ENCODE measurements around the gene RANGRF.

The RANGRF gene

DNA sequence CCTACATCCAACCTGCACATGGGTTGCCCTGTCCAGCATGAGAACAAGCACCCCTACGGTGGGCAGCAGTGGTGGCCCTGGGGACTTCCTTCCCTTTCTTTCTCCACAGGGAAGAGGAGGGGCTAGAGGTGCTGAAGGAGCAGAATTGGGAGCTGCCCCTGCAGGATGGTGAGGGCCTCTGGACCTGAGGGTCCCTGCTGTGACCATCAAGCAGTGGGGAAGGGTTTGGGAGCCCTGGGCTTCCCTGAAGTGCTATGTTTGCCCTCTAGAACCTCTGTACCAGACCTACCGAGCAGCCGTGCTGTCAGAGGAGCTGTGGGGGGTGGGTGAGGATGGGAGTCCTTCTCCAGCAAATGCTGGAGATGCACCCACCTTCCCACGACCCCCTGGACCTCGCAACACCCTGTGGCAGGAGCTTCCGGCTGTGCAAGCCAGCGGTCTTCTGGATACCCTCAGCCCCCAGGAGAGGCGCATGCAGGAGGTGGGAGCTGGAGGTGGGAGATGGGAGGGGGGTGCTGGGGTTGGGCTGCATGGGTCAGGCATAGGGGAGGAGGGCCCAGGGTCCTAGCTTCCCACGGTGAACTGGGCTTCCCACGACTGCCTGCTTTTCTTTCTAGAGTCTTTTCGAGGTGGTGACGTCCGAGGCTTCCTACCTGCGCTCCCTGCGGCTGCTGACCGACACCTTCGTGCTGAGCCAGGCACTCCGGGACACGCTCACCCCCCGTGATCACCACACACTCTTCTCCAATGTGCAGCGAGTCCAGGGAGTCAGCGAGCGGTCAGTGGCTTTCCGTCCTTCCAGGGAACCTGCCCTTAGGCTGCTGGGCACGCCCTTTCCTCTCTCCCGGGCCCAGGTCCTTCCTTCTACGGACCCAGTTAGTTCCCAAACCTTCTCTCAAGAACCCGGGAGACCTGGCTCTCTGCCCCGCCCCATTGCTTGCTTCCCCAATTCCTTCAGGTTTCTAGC, 26.6 kb downstream of the RANGRF start:
- no peak overlapping the region for H3K4me2 ChIP-seq (ENCODE audit: low read length)
- H3K27ac ChIP-seq (ENCODE audit: low read depth, low read length) = no peak overlapping the region
- H3K4me1 ChIP-seq (ENCODE audit: control insufficient read depth, low read length) = no peaks in the 10 kb centered on the region
- no peaks in the 10 kb centered on the region for H3K9me3 ChIP-seq (ENCODE audit: control insufficient read depth, insufficient read depth, low read length)
- TF ChIP-seq, protein P1, sequence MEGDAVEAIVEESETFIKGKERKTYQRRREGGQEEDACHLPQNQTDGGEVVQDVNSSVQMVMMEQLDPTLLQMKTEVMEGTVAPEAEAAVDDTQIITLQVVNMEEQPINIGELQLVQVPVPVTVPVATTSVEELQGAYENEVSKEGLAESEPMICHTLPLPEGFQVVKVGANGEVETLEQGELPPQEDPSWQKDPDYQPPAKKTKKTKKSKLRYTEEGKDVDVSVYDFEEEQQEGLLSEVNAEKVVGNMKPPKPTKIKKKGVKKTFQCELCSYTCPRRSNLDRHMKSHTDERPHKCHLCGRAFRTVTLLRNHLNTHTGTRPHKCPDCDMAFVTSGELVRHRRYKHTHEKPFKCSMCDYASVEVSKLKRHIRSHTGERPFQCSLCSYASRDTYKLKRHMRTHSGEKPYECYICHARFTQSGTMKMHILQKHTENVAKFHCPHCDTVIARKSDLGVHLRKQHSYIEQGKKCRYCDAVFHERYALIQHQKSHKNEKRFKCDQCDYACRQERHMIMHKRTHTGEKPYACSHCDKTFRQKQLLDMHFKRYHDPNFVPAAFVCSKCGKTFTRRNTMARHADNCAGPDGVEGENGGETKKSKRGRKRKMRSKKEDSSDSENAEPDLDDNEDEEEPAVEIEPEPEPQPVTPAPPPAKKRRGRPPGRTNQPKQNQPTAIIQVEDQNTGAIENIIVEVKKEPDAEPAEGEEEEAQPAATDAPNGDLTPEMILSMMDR (IDR thresholded peaks at IDR 0.05; ENCODE audit: low read depth, low read length, poor library complexity, severe bottlenecking) = no peak
- no peak for TF ChIP-seq EZH2phosphoT487 (IDR thresholded peaks at IDR 0.05; ENCODE audit: borderline replicate concordance, low read length)
- no peaks in the 10 kb centered on the region for H3K36me3 ChIP-seq (ENCODE audit: control insufficient read depth, low read length)
- no peaks in the 10 kb centered on the region for H3K9me2 ChIP-seq (replicated peaks; ENCODE audit: control insufficient read depth, low read length)
- no peaks in the 10 kb centered on the region for H3F3A ChIP-seq (ENCODE audit: control insufficient read depth, insufficient read depth)
- peaks cover 5% of the 10 kb centered on the region; the same call in 1 of the 2 replicates for H3K27me3 ChIP-seq (ENCODE audit: control insufficient read depth, low read length)
- no peaks in the 10 kb centered on the region for H4K20me1 ChIP-seq (ENCODE audit: control insufficient read depth, insufficient read depth, low read depth, low read length)
- H3K79me2 ChIP-seq (ENCODE audit: control insufficient read depth, low read length) = no peaks in the 10 kb centered on the region
- H3K4me3 ChIP-seq (ENCODE audit: low read length) = no peak overlapping the region

DNA sequence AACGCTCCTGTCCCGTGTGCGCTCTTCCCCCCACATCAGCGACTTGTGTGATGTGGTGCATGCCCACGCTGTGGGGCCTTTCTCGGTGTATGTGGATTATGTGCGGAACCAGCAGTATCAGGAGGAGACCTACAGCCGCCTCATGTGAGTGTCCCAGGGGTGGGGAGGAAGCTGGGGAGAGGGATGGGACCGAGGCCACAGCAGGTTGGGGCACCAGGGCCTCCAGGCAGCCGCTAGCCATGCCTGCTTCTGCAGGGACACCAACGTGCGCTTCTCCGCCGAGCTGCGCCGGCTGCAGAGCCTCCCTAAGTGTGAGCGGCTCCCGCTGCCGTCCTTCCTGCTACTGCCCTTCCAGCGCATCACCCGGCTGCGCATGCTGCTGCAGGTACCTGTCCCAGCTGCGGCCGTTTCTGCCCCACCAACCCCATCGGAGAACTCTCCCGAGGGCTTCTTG, 27.3 kb downstream of the RANGRF start:
- Histone ChIP-seq H3K27me3 (ENCODE audit: control insufficient read depth, low read length) (peaks cover 5% of the 10 kb centered on the region; the same call in 1 of the 2 replicates), H3K4me3 (ENCODE audit: low read length) (no peak overlapping the region), H3K4me2 (ENCODE audit: low read length) (no peak overlapping the region), H3K9me2 (replicated peaks; ENCODE audit: control insufficient read depth, low read length) (no peaks in the 10 kb centered on the region), H3K9me3 (ENCODE audit: control insufficient read depth, insufficient read depth, low read length) (no peaks in the 10 kb centered on the region), H3F3A (ENCODE audit: control insufficient read depth, insufficient read depth) (no peaks in the 10 kb centered on the region), H3K27ac (ENCODE audit: low read depth, low read length) (no peak overlapping the region), H4K20me1 (ENCODE audit: control insufficient read depth, insufficient read depth, low read depth, low read length) (no peaks in the 10 kb centered on the region), H3K36me3 (ENCODE audit: control insufficient read depth, low read length) (no peaks in the 10 kb centered on the region), H3K79me2 (ENCODE audit: control insufficient read depth, low read length) (no peaks in the 10 kb centered on the region), H3K4me1 (ENCODE audit: control insufficient read depth, low read length) (no peaks in the 10 kb centered on the region)
- TF ChIP-seq, protein P1 (IDR thresholded peaks at IDR 0.05; ENCODE audit: low read depth, low read length, poor library complexity, severe bottlenecking) = no peak
- no peak for TF ChIP-seq EZH2phosphoT487 (IDR thresholded peaks at IDR 0.05; ENCODE audit: borderline replicate concordance, low read length)

DNA sequence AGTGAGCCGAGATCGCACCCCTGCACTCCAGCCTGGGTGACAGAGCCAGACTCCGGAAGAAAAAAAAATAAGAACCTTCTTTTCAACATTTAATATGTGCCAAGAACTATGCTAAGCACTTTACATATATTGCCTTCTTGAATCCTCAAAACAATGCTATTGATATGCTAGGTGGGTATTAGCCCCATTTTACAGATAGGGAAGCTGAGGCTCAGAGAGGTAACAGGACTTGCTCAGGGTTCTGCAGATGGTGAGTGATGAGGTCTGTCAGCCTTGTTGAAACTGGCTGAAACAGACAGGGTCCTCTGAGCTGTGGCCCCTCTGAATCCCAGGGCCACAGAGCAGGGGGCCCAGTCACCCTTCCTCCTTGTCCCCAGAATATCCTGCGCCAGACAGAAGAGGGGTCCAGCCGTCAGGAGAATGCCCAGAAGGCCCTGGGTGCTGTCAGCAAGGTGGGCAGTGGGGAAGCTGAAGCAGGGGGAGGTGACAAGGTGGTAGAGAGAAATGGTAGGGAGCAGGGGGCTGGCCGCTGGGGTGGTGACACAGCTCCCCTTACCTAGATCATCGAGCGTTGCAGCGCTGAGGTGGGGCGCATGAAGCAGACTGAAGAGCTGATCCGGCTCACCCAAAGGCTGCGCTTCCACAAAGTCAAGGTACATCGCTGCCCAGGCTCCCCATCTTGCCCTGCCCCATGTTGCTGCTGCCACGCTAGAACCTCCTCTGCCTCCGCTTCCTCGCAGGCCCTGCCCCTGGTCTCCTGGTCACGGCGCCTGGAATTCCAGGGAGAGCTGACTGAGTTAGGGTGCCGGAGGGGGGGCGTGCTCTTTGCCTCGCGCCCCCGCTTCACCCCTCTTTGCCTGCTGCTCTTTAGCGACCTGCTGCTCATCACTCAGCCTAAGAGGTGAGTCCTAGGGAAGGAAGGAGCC, 29.8 kb downstream of the RANGRF start:
- Histone ChIP-seq H3K79me2 (ENCODE audit: control insufficient read depth, low read length) (no peaks in the 10 kb centered on the region), H3K4me2 (ENCODE audit: low read length) (no peak overlapping the region), H4K20me1 (ENCODE audit: control insufficient read depth, insufficient read depth, low read depth, low read length) (no peaks in the 10 kb centered on the region), H3K27ac (ENCODE audit: low read depth, low read length) (no peak overlapping the region), H3K36me3 (ENCODE audit: control insufficient read depth, low read length) (no peaks in the 10 kb centered on the region), H3K4me1 (ENCODE audit: control insufficient read depth, low read length) (no peaks in the 10 kb centered on the region), H3K9me3 (ENCODE audit: control insufficient read depth, insufficient read depth, low read length) (no peaks in the 10 kb centered on the region), H3K9me2 (replicated peaks; ENCODE audit: control insufficient read depth, low read length) (no peaks in the 10 kb centered on the region), H3K4me3 (ENCODE audit: low read length) (no peak overlapping the region), H3F3A (ENCODE audit: control insufficient read depth, insufficient read depth) (no peaks in the 10 kb centered on the region), H3K27me3 (ENCODE audit: control insufficient read depth, low read length) (peaks cover 5% of the 10 kb centered on the region; the same call in 1 of the 2 replicates)
- TF ChIP-seq, protein P1 (IDR thresholded peaks at IDR 0.05; ENCODE audit: low read depth, low read length, poor library complexity, severe bottlenecking) = no peak
- no peak for TF ChIP-seq EZH2phosphoT487 (IDR thresholded peaks at IDR 0.05; ENCODE audit: borderline replicate concordance, low read length)
